Duodenal mucosa (tissue), 2 donors: ENCODE data around the gene RMND1.

Experiments
- H3K27ac ChIP-seq: one replicate; pipeline ENCODE4 v1.7.0; 2013; ENCODE audit warnings: low read depth, low read length
- H3K27me3 ChIP-seq, 2 donors: one replicate each; pipeline ENCODE4 v1.7.0; 2013; ENCODE audit warnings: low read length in 2 of 2, control low read depth in 1 of 2; ENCODE audit not compliant: insufficient read depth in 2 of 2, control insufficient read depth in 1 of 2
- H3K36me3 ChIP-seq, 2 donors: one replicate each; pipeline ENCODE4 v1.7.0; 2013; ENCODE audit warnings: low read length in 2 of 2, control low read depth in 1 of 2; ENCODE audit not compliant: insufficient read depth in 2 of 2, control insufficient read depth in 1 of 2
- H3K4me1 ChIP-seq, 2 donors: one replicate each; pipeline ENCODE4 v1.7.0; 2013; ENCODE audit warnings: low read length in 2 of 2, control low read depth in 1 of 2; ENCODE audit not compliant: insufficient read depth in 2 of 2, control insufficient read depth in 1 of 2
- H3K4me3 ChIP-seq, 2 donors: one replicate each; pipeline ENCODE4 v1.7.0; 2013; ENCODE audit warnings: low read length in 2 of 2, low read depth in 1 of 2
- H3K9ac ChIP-seq, 2 donors: one replicate each; pipeline ENCODE4 v1.7.0; 2013; ENCODE audit warnings: low read length in 2 of 2, low read depth in 1 of 2
- H3K9me3 ChIP-seq, 2 donors: one replicate each; pipeline ENCODE4 v1.7.0; 2013; ENCODE audit warnings: low read length in 2 of 2, control low read depth in 1 of 2; ENCODE audit not compliant: control insufficient read depth in 1 of 2

Gene RMND1

GRCh38 chr6:151428093-151428735 lies 23.7 kb downstream of the RMND1 start:
- Histone ChIP-seq H3K27me3 (no peaks in the 10 kb centered on the region), H3K4me1 (no peaks in the 10 kb centered on the region), H3K4me3 (no peak overlapping the region), H3K36me3 (peaks cover 24 to 74% of the 10 kb centered on the region in 2 donors), H3K9me3 (no peaks in the 10 kb centered on the region), H3K27ac (no peak overlapping the region), H3K9ac (no peak overlapping the region)

DNA sequence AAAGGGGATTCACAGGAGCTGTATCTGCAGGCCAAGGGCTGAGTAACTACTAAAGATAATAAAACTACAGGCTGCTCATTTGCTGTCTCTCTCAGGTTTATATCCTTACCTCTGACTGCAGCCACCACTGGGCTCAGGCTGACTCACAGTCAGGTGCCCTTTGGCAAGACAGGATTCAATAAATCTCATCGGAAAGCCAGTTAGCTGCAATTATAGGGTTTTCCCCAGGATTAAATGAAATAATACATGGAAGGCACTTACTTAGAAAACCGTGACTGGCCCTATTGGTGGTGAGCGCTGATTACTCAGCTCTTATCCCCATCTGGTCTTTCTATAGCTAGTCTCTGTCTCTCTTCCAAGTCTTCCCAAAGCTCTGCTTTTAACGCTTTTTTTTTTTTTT lies 26.4 kb downstream of the RMND1 start:
- Histone ChIP-seq H3K27ac (no peak overlapping the region), H3K4me3 (no peak overlapping the region), H3K27me3 (no peaks in the 10 kb centered on the region), H3K36me3 (peaks cover 19 to 64% of the 10 kb centered on the region in 2 donors), H3K9me3 (no peaks in the 10 kb centered on the region), H3K9ac (no peak overlapping the region), H3K4me1 (no peaks in the 10 kb centered on the region)

DNA sequence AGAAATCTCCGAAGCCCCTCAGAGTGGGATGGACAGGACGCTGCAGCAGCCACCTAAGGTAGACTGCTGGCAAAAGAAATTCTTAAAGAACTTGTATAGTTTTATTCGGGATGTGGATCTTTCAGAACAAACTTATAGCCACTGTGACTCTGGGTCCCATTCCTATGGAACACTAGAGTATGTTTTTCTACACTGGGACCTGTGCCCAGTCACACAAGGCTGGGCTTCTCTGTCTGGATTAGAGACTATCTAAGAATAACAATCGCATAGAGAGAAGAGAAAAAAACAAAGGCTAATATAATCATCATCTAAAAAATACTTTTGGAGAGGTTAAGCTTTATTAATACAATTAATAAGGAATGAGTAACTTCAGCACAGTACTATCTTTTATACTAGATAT lies 28.9 kb downstream of the RMND1 start:
- H3K9ac ChIP-seq: no peak overlapping the region
- peaks cover 16 to 57% of the 10 kb centered on the region in 2 donors for H3K36me3 ChIP-seq
- no peak overlapping the region for H3K4me3 ChIP-seq
- no peak overlapping the region for H3K27ac ChIP-seq
- H3K4me1 ChIP-seq: no peaks in the 10 kb centered on the region
- no peaks in the 10 kb centered on the region for H3K9me3 ChIP-seq
- H3K27me3 ChIP-seq: no peaks in the 10 kb centered on the region

GRCh38 chr6:151417477-151417876 lies 34.4 kb downstream of the RMND1 start:
- Histone ChIP-seq H3K27ac (no peak overlapping the region), H3K36me3 (peaks cover 11 to 50% of the 10 kb centered on the region in 2 donors), H3K27me3 (no peaks in the 10 kb centered on the region), H3K4me1 (no peaks in the 10 kb centered on the region), H3K9ac (no peak overlapping the region), H3K4me3 (no peak overlapping the region), H3K9me3 (no peaks in the 10 kb centered on the region)

DNA sequence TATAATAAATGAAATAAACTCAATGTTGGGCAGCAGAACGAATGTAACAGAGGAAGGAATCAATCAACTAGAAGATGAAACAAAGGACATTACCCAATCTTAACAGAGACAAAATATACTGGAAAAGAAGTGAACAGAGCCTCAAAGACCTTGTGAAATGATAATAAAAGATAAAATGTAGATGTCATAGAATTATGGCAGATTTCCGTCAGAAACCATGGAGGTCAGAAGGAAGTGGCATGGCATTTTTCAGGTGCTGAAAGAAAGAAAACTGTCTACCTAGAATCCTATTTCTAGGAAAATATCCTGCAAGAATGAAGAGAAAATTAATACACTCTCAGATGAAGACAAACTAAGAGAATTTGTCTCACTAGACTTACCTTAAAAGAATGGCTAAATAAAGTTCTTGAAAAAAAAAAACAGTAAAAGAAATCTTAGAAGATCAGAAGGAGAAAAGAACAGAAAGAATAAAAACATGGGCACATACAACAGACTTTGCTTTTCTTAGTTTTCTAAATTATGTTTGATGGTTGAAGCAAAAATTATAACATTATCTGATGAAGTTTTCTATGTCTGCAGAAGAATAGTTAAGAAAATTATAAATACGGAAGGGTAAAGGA lies 37.2 kb downstream of the RMND1 start:
- Histone ChIP-seq H3K4me3 (no peak overlapping the region), H3K27ac (no peak overlapping the region), H3K4me1 (no peaks in the 10 kb centered on the region), H3K36me3 (peaks cover 17 to 54% of the 10 kb centered on the region in 2 donors), H3K9ac (no peak overlapping the region), H3K9me3 (no peaks in the 10 kb centered on the region), H3K27me3 (no peaks in the 10 kb centered on the region)

DNA sequence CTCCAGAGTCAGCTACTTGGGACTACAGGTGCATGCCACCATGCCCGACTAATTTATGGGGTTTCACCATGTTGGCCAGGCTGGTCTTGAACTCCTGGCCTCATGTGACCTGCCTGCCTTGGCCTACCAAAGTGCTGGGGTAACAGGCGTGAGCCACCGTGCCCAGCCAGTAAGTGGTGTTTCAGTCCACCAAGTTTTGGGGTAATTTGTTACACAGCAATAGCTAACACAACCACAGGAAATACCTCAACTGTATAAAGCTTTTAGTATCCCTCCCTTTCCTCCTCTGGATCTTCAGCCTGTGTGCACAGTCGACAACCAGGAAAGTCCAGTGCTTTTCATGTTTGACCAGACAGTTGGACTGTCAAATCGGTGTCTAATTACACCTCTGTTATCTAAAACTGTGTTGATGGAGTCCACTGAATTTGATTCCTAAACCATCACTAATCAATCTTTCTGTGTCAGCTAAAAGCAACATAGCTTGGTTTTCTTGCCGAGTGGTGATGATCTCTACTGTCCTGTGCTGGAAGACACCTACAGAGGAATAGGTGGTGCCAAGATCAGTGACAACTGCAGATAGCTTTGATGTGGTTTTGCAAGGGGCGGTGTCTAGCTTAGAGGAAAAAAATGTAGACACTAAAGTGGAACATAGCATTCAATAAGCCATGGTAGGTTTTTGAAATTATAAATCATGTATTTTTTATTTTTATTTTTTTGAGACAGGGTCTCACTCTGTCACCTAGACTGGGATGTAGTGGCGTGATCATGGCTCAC lies 38.4 kb downstream of the RMND1 start:
- Histone ChIP-seq H3K4me1 (no peaks in the 10 kb centered on the region), H3K36me3 (peaks cover 17 to 53% of the 10 kb centered on the region in 2 donors), H3K27ac (no peak overlapping the region), H3K4me3 (no peak overlapping the region), H3K9me3 (no peaks in the 10 kb centered on the region), H3K9ac (no peak overlapping the region), H3K27me3 (no peaks in the 10 kb centered on the region)

GRCh38 chr6:151412909-151413308 lies 39.0 kb downstream of the RMND1 start:
- Histone ChIP-seq H3K27ac (no peak overlapping the region), H3K36me3 (peaks cover 17 to 58% of the 10 kb centered on the region in 2 donors), H3K4me3 (no peak overlapping the region), H3K9me3 (no peaks in the 10 kb centered on the region), H3K9ac (no peak overlapping the region), H3K27me3 (no peaks in the 10 kb centered on the region), H3K4me1 (no peaks in the 10 kb centered on the region)

GRCh38 chr6:151409679-151410078 lies 42.2 kb downstream of the RMND1 start:
- no peak overlapping the region for H3K9ac ChIP-seq
- no peak overlapping the region for H3K27ac ChIP-seq
- peaks cover 22 to 55% of the 10 kb centered on the region in 2 donors for H3K36me3 ChIP-seq
- no peaks in the 10 kb centered on the region for H3K4me1 ChIP-seq
- no peaks in the 10 kb centered on the region for H3K9me3 ChIP-seq
- no peak overlapping the region for H3K4me3 ChIP-seq
- H3K27me3 ChIP-seq: no peaks in the 10 kb centered on the region

DNA sequence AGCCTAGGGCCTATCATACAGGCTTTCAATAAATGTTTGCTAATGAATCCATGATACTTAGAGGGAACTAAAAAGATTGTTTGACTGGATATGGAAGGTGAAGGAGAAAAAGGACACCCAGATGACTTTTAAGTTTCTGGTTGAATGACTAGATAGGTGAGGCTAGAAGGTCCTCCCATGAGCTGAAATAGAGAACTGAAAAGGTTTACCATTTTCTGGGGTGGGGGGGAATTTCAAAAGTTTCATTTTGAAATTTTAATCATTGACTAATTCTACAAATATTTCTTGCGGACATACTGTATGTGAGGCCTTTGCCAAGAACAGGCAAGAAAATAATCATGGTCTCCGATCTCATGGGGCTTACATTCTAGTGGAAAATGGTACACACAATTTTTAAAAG lies 42.7 kb downstream of the RMND1 start:
- no peak overlapping the region for H3K9ac ChIP-seq
- no peaks in the 10 kb centered on the region for H3K27me3 ChIP-seq
- H3K9me3 ChIP-seq: no peaks in the 10 kb centered on the region
- H3K4me1 ChIP-seq: no peaks in the 10 kb centered on the region
- H3K27ac ChIP-seq: no peak overlapping the region
- H3K36me3 ChIP-seq: peaks cover 22 to 55% of the 10 kb centered on the region in 2 donors
- no peak overlapping the region for H3K4me3 ChIP-seq

DNA sequence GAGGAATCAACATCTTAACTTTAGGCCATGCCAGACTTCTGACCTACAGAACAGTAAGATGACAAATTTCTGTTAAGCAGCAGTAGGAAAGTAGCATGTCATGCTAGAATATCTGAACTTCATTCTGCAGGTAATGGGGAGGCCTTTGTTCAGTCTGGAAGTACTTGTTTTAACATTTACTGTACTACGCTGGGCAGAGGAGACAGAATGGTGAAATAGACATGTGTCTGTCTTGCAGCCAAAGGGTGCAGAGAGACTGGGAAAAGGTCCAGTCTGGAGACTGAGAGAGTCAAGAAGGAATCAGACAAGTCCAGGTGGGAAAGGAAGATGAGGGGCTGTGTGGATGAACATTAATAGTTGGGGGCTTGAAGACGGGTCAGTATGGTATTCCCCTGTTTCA lies 43.1 kb downstream of the RMND1 start:
- Histone ChIP-seq H3K27ac (no peak overlapping the region), H3K9ac (no peak overlapping the region), H3K27me3 (no peaks in the 10 kb centered on the region), H3K4me1 (no peaks in the 10 kb centered on the region), H3K9me3 (no peaks in the 10 kb centered on the region), H3K36me3 (peaks cover 20 to 56% of the 10 kb centered on the region in 2 donors), H3K4me3 (no peak overlapping the region)
